ENCODE measurements around the gene KCNG2. TPM values are rescaled to one million over a fixed set of nuclear protein-coding genes. Genes with fewer than 3 reads are reported as not detected.

Gene KCNG2
- total RNA-seq, 1 donor, result not detected

DNA sequence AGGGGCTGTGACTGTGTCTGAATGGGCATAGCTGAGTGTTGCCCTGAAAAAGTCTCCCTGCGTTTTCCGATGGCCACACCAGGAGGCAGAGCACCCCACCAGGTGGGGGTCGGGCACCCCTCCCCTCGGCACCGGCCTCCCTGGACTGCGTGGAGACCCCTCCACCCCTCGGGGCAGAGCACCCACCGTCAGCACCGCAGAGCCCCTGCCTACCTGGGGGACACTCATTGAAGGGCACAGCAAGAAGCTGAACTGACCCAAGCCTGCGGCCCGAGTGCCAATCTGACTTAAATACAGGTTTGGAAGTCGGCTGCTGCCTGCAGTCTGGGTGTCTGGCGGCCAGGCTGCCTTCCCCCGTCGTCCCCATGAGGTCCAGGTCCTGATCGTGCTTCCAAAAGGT is 69.9 kb downstream of the KCNG2 start:
- no peak for DNase-seq (ENCODE audit: low read depth)
- TF ChIP-seq, protein P1, sequence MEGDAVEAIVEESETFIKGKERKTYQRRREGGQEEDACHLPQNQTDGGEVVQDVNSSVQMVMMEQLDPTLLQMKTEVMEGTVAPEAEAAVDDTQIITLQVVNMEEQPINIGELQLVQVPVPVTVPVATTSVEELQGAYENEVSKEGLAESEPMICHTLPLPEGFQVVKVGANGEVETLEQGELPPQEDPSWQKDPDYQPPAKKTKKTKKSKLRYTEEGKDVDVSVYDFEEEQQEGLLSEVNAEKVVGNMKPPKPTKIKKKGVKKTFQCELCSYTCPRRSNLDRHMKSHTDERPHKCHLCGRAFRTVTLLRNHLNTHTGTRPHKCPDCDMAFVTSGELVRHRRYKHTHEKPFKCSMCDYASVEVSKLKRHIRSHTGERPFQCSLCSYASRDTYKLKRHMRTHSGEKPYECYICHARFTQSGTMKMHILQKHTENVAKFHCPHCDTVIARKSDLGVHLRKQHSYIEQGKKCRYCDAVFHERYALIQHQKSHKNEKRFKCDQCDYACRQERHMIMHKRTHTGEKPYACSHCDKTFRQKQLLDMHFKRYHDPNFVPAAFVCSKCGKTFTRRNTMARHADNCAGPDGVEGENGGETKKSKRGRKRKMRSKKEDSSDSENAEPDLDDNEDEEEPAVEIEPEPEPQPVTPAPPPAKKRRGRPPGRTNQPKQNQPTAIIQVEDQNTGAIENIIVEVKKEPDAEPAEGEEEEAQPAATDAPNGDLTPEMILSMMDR (IDR thresholded peaks at IDR 0.05; ENCODE audit: insufficient read depth, low read length), result no peak
- no peak overlapping the region for H3K4me3 ChIP-seq (ENCODE audit: low read depth, low read length)

DNA sequence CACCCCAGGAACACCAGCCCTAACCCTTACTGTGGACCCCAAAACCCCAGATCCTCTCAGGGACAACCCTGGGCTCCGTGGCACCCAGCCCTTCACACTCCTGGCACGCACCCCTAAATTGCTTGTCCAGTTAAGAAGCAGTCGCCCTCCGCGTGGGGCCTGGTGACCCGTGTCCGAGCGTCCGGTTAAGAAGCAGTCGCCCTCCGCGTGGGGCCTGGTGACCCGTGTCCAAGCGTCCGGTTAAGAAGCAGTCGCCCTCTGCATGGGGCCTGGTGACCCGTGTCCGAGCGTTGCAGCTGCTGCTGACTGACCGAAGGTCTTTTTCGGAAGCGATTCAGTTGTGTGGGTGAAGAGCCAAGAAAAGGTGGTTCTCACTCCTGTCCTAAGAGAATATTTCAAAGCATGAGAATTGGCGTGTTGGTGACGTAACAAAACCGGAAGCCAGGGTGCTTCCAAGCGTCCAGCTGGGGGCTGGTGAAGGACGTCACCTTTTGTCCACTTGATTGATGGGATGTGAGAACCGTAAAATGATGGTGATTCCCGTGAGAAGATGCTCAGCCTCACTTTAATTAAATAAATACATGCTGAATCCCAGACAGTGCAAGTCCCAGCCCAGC is 70.5 kb downstream of the KCNG2 start:
- DNase-seq (ENCODE audit: low read depth), result no peak
- TF ChIP-seq, protein P1 (IDR thresholded peaks at IDR 0.05; ENCODE audit: insufficient read depth, low read length), result no peak
- no peak overlapping the region for H3K4me3 ChIP-seq (ENCODE audit: low read depth, low read length)

DNA sequence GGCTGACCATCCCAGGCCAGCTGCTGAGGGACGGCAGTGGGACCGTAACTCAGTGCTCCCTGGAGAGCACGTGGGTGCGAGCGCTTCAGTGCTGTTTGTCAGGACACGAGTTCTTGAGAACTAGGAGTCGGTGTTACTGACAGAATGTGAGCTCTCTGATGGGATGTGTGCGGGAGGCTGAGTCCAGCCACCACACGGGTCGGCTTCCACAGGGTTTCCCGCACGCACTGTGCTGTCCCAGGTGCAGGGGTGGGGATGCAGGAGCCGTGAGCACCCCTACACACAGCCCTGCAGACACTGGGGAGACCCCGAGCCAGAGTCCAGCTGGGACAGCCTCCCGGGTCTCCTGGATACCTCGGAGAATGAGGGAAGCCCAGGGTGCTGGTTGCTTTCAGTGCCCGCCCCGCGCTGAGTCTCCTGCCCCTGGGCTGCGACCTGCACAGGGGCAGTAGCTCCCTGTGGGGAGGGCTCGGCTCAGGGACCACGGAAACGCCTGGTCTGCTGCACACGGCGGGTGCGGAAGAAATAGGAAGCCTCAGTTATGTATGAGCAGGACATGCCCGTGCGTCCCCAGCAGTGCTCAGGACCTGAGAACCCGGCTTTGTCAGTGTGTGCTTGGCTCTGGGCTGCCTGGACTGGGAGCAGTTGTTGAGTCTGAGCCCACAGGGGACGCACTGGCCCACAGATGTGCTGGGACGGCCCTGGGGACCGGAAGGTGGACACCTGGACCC is 71.2 kb downstream of the KCNG2 start:
- TF ChIP-seq, protein P1 (IDR thresholded peaks at IDR 0.05; ENCODE audit: insufficient read depth, low read length), result no peak
- no peak overlapping the region for H3K4me3 ChIP-seq (ENCODE audit: low read depth, low read length)
- DNase-seq (ENCODE audit: low read depth), result no peak

DNA sequence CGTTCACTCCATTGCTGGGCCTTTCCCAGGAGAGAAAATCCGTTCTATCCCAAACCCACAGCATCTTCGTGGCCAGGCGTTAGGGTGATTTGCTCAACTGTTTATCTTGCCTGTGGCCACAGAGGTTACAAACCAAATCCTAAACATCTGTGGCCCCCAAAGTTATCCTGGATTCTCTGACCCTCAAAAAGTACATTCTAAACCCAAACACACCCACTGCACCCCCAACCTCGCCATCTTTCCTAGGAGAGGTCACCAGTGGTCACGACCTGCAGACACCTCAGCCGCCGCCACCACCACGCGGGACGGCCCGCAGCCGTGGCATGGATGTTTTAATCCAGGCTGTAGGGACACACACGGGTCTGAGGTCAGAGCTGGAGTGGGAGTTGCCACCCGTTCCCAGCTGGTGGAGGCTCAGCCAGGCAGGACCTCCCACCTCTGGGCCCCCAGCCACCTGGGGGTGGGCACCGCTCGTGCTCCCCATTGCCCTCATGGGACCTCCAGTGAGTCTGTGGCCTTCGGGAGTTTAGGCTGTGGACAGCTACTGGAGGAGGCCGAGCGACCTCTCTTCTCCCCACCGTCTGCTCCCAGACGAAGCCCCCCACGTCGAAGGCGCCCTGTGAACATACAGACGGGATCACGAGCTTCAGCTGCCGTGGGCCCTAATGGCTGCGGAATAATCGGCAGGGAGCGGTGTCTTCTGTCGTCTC is 72.0 kb downstream of the KCNG2 start:
- DNase-seq (ENCODE audit: low read depth), result no peak
- no peak overlapping the region for H3K4me3 ChIP-seq (ENCODE audit: low read depth, low read length)
- TF ChIP-seq, protein P1 (IDR thresholded peaks at IDR 0.05; ENCODE audit: insufficient read depth, low read length), result no peak

DNA sequence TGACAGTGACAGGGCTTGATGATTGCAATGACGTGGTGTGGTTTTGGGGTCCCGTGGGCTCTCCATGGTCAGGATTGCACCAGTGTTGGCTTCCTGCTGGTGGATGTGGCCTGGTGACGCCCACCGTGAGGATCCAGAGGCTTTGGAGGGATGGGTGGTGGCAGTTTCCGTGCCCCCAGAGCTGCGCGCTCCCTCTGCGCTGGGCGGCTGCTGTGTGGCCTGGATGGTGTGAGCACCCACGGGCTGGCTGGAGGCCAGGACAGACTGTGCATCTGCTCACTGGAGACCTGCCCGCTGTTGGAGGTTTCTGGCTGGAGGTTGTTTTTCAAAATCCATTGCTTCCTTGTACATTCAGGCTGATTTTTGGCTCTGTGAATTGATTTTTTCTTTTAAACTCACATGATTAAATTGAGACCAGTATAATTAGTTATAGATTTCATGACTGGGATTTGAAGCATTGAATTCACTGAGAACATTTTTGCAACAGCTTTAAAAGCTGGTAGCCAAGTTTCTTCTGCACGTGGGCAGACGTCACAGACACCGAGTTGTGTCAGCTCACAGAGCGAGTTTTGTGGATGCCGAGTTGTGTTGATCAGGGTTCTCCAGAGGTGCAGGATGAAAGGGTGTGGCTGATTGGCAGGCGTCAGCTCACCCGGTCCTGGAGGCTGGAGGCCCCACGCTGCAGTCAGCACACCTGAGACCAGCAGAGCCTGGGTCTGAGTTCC is 72.7 kb downstream of the KCNG2 start:
- TF ChIP-seq, protein P1 (IDR thresholded peaks at IDR 0.05; ENCODE audit: insufficient read depth, low read length), result no peak
- DNase-seq (ENCODE audit: low read depth), result no peak
- H3K4me3 ChIP-seq (ENCODE audit: low read depth, low read length), result no peak overlapping the region

DNA sequence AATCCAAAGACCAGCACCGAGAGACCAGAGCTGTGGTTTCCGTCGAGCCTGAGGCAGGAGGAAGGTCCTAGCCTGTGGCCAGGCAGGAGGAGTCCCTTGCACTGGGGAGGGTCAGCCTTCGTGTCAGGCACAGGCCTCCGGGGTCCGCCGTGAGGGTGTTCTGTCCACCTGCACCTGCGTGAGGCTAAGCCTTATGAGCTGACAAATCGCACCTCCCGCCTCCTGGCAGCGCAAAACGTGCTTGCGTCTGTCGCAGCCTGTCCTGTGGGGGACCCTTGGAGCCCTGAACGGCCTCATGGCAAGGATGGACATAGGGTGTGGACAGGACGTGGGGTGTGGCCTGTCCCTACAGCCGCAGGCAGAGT is 73.3 kb downstream of the KCNG2 start:
- TF ChIP-seq, protein P1 (IDR thresholded peaks at IDR 0.05; ENCODE audit: insufficient read depth, low read length), result no peak
- DNase-seq (ENCODE audit: low read depth), result no peak
- H3K4me3 ChIP-seq (ENCODE audit: low read depth, low read length), result no peak overlapping the region
